OCI-M2 (cell line): ENCODE results near the gene NAGLU.
"Not testable (repeated sequence)": the region's sequence is repeated elsewhere in the genome, so short reads cannot be mapped to it uniquely, and the experiment has no call there.

ENCODE experiments used
- DNase-seq: peaks from one replicate; lab custom pipeline; 2025; ENCODE audit not compliant: unreplicated experiment; lab: John Stamatoyannopoulos, UW

The NAGLU gene

DNA sequence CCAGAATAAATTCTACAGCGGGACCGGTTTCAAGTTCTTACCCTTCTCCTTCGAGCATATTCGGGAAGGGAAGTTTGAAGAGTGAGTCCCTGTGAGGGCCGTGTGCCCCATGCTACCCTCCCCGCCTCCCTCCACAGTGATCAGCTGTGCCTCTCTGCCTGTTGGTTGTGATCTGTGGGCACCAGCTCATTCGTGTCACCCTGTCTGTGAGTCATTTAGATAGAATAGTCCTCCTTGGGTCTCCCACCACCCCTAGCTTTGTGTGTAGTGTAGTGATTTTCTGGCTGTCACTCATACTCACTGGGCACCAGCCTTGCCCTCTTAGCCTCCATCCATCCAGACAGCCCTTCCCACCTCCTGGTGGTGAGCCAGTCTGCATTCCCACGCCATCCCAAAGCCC, 15.0 kb upstream of the NAGLU start:
- DNase-seq = no peak

DNA sequence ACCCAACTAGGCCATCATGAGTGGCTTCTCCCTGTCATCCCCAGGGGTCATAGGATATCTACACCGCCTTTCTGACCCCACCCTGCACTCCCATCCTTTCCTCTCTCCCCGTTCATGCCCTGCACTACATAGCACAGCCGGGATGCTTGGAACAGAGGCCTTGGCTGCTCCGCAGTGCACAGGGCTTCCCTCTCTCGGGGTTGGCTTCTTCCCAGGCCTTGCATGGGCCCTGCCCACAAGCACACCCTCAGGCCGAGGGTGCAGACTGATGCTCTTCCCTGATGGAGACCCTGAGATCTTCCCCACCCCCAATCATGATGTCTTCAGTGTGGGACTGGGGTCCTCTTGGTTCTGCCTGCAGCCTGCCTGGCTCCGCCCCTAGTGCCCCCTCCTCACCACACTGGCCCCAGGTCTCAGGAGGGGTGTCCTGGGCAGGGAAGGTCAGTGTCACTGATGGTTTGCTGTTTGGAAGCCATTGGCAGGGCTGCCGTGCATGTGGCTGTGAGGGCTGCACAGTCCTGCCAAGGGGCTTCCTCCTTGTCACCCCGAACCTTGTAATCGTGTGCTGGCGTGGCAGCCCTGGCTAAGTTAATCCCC, 14.3 kb upstream of the NAGLU start:
- DNase-seq = no peak

DNA sequence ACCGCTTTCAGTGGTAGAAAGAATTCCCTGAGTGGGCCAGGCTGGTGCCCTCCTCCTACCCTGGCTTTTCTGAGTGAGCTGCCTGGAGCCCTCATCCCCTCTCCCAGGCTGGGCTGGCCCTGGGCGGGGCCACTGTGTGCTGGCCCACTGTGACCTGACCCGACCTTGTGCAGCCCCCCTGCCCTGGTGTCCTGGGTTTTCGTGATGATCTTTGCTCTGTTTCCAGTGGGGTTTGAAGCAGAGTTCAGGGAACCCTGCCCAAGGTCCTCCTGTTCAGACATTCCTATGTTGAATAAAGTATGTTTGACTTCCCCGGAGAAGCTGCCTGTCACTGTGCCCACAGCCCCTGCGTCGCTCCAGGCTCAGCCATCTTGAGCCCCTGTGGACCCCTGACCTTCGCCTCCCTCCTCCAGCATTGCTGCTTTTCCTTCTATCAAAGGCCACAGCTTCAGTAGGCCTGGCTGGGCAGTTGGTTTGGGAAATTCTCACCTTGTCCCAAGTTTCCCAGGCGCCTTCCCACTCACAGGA, 13.7 kb upstream of the NAGLU start:
- no peak for DNase-seq

DNA sequence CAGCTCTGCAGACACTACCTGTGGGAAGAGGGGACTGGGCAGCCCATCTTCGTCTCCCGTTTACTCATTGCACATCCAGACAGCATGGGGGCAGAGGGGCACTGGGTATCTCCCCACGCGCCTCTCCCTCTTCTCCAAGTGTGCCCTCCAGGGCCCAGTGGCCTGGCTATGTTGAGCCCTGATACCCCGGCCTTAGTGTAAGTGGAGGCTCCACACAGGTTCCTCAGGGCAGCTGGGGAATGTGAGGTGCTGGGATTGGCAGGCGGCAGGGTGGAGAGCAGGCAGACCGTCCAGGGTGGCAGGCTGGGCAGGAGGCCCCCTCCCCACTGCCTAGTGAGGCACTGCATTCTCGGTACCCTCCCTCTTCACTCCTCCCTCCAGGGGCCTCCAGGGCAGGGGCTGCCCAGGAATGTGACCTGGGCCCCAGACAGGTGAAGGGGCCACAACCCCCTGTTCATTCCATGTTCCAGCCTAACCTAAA, 13.2 kb upstream of the NAGLU start:
- no peak for DNase-seq

DNA sequence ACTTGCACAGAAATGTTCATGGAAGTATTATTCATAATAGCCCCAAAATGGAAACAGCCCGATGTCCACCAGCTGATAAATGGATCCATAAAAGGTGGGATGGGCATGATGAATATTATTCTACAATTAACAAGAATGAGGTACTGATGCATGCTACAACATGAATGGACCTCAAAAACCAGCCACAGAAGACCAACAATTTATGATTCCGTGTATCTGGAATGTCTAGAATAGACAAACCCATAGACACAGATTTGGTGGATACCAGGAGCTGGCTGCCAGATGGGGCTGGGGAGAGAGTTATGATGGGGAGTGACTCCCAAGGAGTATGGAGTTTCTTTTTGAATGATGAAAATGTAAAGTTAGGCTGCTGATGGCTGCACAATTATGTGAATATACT, 10.8 kb upstream of the NAGLU start:
- no peak for DNase-seq

DNA sequence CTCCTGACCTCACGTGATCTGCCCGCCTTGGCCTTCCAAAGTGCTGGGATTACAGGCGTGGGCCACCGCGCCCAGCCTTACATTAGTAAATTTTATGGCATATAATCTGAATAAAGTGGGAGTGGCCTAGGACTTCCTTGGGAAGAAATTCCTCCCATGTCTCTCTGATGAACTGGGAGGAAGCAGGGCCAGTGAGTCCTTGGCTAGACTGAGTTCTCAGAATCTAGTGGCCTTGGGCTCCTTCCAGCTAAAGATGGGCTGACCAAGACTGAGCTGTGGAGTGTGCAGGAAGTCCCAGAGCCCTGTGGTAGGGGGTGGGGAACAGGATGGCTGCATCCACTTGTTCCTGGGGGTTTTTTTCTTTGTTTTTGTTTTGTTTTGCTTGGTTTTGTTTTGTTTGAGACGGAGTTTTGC, 10.0 kb upstream of the NAGLU start:
- no peak for DNase-seq

DNA sequence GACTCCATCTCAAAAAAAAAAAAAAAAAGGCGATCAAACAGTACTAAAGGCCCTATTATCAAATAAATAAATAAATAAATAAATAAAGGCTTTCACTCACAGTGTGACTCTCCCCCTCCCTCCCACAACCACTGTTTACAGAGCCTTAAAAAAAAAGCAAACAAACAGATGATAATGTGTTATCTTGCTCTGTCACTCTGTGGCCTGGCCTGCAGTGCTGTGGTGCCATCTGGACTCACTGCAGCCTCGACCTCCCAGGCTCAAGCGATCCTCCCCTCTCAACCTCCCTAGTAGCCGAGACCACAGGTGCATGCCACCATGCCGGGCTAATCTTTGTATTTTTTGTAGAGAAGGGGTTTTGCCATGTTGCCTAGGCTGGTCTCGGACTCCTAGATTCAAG, 8.1 kb upstream of the NAGLU start:
- no peak for DNase-seq

DNA sequence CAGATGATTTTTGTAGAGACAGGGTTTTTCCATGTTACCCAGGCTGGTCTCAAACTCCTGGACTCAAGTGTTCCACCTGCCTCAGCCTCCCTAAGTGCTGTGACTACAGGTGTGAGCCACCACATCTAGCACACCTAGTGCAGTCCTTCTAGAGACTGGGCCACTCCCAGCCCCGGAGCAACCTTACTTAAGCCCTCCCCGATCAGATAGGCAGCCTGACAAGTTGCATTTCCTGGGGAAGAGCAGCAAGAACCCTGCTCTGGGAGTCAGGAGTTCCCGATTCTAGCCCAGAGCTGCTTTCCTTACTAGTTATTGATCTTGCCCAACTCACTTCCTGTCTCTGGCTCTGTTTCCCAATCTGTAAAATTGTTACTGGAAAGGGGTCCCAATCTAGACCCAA, 7.0 kb upstream of the NAGLU start:
- no peak for DNase-seq

DNA sequence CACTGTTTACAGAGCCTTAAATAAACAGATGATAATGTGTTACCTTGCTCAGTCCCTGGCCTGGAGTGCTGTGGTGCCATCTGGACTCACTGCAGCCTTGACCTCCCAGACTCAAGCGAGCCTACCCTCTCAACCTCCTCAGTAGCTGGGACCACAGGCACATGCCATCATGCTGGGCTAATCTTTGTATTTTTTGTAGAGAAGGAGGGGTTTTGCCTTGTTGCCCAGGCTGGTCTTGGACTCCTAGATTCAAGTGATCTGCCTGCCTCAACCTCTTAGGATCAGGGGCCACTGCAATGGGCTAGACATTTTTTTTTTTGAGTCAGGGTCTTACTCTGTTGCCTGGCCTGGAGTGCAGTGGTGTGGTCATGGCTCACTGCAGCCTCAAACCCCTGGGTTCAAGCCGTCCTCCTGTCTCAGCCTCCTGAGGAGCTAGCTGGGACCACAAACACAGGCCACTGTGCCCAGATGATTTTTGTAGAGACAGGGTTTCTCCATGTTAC, 5.0 kb upstream of the NAGLU start:
- DNase-seq = no peak

DNA sequence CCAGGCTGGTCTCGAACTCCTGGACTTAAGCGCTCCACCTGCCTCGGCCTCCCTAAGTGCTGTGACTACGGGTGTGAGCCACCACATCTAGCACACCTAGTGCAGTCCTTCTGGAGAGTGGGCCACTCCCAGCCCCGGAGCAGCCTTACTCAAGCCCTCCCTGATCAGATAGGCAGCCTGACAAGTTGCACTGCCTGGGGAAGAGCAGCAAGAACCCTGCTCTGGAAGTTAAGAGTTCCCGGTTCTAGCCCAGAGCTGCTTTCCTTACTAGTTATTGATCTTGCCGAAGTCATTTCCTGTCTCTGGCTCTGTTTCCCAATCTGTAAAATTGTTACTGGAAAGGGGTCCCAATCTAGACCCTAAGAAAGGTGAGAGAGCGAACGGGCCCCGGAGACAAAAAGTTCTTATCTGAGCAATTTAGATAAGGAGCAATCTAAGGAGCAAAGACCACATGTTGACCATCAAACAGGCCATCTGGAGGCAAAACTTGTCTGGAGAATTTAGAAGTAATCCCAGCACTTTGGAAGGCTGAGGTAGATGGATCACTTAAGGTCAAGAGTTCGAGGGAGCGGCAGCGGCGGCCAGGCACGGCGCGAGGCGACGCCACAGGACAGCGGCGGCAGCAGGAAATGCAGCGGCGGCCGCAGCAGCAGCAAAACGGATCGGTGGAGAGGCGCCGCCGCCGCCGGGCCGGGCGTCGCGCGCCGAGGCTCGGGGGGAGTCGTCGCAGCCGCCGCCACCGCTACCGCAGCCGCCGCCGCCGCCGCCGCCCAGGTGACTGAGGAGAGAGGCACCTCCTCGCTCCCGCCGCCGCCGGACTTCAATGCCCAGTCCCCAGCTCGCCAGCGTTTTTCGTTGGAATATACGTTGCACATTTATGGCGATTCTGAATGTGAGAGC, 4.3 kb upstream of the NAGLU start:
- DNase-seq = no peak

DNA sequence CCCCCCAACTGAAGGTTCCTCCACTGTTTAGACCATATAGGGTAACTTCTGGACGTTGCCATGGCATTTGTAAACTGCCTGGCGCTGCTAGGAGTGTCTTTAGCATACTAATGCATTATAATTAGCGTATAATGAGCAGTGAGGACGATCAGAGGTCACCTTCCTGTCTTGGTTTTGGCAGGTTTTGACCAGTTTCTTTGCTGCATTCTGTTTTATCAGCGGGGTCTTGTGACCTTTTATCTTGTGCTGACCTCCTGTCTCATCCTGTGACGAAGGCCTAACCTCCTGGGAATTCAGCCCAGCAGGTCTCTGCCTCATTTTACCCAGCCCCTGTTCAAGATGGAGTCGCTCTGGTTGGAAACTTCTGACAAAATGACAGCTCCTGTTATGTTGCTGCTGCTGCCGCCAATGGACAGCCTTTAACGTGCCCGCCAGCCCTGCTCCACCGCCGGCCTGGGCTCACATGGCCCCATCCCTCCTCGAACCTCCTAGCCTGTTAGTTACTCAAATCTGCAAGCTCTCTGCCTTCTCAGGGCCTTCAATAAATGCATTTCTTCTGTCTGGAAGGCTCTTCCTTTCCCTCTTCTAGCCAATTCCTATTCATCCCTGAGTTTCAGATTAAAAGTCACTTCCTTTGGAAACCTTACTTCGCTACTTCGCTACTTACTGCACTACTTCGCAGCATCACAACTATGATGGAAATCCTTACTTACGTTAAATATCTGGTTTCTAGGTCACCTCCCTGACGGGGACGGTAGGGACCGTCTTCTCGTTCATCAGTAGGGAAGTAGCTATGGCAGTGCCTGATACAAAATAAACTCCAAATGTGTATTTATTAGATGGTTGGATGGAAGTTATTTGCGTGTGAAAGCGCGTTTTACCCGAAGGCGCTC, 640 bp upstream of the NAGLU start:
- DNase-seq = no peak

DNA sequence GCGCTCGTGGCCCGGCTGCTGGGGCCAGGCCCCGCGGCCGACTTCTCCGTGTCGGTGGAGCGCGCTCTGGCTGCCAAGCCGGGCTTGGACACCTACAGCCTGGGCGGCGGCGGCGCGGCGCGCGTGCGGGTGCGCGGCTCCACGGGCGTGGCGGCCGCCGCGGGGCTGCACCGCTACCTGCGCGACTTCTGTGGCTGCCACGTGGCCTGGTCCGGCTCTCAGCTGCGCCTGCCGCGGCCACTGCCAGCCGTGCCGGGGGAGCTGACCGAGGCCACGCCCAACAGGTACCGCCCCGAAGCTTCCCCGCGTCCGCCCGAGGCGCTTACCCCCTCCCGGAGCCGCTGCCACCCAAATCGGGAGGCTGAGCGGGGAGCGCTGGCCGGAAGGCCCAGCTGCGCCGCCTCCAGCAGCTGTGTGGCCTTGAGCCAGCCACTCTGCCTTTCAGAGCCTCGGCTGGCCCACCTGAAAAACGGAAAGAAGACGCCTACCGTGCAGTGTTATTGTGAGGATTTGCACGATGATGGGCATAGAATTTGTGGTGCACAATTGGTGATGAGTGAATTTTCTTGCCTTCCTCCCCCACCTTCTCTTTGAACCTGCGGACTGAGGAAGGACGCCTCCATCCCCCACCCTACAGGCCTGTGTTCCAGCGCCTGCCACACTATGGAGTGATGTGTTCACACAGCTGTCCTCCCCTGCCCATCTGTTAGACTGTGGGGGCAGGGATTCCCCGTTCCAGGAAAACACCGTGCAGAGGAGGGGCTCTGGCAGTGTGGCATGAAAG, 523 bp downstream of the NAGLU start:
- no peak for DNase-seq

DNA sequence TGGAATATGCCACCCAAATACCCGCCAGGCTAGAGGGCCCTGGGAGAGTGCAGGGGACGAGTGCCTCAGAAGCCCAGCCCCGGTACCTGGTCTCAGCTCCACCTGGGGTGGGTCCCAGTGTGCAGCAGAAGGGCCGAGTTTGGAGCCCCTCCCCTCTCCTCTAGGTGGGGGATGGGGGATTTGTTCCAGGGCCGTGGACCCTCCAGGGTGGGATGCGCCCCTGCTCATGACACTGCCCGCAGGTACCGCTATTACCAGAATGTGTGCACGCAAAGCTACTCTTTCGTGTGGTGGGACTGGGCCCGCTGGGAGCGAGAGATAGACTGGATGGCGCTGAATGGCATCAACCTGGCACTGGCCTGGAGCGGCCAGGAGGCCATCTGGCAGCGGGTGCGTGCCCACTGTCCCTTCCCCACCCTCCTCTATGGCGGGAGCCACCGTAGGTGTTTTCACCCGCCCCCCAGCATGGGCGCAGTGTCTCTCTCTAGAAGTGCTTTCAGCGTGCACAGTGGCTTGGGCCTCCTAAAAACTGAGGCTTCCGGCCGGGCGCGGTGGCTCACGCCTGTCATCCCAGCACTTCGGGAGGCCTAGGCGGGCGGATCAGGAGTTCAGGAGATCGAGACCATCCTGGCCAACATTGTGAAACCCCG, 1.2 kb downstream of the NAGLU start:
- DNase-seq = no peak

DNA sequence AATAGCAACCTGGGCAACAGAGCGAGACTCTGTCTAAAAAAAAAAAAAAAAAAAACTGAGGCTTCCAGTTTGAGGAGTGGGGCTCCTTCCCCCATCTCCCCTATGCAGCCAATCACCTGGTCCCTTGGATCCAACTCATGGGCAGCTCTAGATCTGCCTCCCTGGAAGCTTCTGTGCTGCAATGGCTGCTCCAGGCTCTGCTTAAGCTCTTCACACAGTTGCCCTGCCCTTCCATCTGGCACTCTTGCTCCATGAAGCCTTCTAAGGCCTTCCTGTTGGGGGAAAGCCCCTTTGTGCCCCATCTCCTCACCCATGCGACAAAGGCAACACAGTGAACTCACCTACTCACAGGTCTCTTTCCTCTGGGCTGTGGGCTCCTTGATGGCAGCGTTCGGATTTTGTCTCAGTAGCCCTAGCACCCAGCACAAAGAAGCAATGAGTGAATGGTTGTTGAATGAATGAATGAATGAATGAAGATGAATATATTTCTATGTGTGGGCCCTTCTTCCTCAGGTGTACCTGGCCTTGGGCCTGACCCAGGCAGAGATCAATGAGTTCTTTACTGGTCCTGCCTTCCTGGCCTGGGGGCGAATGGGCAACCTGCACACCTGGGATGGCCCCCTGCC, 1.9 kb downstream of the NAGLU start:
- no peak for DNase-seq

DNA sequence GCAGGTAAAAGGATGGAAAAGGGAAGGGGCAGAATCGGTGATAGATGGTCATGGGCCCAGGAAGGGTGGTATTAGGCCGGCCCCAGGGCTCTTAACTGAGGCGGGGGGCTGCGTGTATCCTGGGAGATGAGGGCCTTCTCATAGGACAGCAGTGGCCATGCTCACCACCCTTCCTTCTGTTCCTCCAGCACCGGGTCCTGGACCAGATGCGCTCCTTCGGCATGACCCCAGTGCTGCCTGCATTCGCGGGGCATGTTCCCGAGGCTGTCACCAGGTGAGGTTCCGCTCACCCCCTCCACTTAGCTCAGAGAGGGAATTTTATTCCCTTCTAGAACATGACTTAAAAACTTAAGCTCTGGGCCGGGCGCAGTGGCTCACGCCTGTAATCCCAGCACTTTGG, 2.4 kb downstream of the NAGLU start:
- no peak for DNase-seq

DNA sequence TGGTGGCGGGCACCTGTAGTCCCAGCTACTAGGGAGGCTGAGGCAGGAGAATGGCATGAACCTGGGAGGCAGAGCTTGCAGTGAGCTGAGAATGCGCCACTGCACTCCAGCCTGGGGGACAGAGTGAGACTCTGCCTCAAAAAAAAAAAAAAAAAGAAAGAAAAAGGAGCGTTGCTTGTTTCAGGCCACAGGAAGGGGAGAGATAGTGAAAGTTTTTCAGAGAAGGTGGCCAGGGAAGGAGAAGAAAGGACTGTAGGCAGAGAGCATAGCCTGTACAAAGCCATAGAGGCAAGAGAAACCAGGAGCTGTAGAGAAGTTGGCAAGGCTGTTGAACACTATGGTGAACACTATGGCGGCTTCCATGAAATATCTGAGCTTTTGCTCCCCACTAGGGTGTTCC, 4.5 kb downstream of the NAGLU start:
- DNase-seq = not testable (repeated sequence)

DNA sequence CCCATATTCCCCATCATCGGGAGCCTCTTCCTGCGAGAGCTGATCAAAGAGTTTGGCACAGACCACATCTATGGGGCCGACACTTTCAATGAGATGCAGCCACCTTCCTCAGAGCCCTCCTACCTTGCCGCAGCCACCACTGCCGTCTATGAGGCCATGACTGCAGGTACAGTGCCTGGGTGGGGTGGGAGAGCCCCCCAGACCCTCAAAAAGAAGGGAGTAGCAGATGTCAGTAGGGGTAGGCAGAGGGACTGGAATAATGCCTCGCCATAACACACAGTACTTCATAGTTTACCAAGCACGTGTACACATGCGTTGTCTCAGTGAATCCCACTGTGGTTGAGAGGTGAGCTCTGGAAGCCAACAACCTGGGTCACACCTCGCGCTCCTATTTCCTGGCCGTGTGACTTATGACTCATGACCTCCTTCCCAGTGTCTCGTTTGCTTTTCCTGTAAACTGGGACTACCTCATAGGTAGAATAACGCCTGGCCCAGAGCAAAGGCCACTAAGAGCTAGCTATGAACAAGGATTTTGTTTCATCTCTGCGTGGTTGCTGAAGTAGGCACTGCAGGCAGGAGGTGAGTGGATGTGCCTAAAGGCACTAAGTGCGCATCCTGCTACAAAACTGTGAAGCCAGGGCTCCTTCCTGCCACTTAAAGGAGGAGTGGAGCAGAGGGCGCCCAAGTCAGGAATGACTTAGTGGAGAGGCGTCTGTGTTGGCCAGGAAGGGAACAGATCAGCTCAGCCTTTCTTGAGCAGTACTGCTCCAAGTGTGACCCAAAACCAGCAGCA, 5.2 kb downstream of the NAGLU start:
- DNase-seq = no peak

DNA sequence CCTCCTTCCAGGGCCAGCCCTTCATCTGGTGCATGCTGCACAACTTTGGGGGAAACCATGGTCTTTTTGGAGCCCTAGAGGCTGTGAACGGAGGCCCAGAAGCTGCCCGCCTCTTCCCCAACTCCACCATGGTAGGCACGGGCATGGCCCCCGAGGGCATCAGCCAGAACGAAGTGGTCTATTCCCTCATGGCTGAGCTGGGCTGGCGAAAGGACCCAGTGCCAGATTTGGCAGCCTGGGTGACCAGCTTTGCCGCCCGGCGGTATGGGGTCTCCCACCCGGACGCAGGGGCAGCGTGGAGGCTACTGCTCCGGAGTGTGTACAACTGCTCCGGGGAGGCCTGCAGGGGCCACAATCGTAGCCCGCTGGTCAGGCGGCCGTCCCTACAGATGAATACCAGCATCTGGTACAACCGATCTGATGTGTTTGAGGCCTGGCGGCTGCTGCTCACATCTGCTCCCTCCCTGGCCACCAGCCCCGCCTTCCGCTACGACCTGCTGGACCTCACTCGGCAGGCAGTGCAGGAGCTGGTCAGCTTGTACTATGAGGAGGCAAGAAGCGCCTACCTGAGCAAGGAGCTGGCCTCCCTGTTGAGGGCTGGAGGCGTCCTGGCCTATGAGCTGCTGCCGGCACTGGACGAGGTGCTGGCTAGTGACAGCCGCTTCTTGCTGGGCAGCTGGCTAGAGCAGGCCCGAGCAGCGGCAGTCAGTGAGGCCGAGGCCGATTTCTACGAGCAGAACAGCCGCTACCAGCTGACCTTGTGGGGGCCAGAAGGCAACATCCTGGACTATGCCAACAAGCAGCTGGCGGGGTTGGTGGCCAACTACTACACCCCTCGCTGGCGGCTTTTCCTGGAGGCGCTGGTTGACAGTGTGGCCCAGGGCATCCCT, 7.4 kb downstream of the NAGLU start:
- DNase-seq = no peak
